Endothelial cell of umbilical vein (primary cell): ENCODE data around the gene DTX3.
"Not testable (repeated sequence)": the region's sequence is repeated elsewhere in the genome, so short reads cannot be mapped to it uniquely, and the experiment has no call there.

Experiments used
- EZH2 ChIP-seq: IDR thresholded peaks from 2 replicates; pipeline ENCODE4 v1.6.1; 2012; ENCODE audit warnings: borderline replicate concordance, low read depth, mild to moderate bottlenecking, moderate library complexity, low read length, inconsistent platforms; ENCODE audit not compliant: severe bottlenecking
- JUN ChIP-seq: IDR thresholded peaks from 2 replicates; pipeline ENCODE4 v1.6.1; 2011; ENCODE audit warnings: borderline replicate concordance, low read depth; ENCODE audit not compliant: insufficient read length, insufficient read depth
- POLR2A ChIP-seq: IDR thresholded peaks from 2 replicates; pipeline ENCODE4 v1.6.1; 2012; ENCODE audit warnings: low read depth, mild to moderate bottlenecking, control low read depth, low read length
- POLR2AphosphoS5 ChIP-seq: IDR thresholded peaks from 2 replicates; pipeline ENCODE4 v1.6.1; 2012; ENCODE audit warnings: low read depth, mild to moderate bottlenecking, control low read depth, low read length, moderate library complexity; ENCODE audit not compliant: insufficient read depth
- TF ChIP-seq, protein P1 (sequence below): IDR thresholded peaks from 2 replicates; pipeline ENCODE4 v1.6.1; 2011; ENCODE audit not compliant: insufficient read depth, insufficient read length
- TF ChIP-seq, protein P2 (sequence below), 2 donors: IDR thresholded peaks; 1 replicate in 1 of 2; 2 replicates in 1 of 2; pipeline ENCODE4 v1.5.1; 2011; ENCODE audit warnings: low read length in 2 of 2, mild to moderate bottlenecking in 2 of 2, moderate library complexity in 2 of 2, control low read depth in 1 of 2, inconsistent platforms in 1 of 2, low read depth in 1 of 2; ENCODE audit not compliant: insufficient read depth in 1 of 2; ENCODE audit errors: extremely low read depth in 1 of 2

DNA sequence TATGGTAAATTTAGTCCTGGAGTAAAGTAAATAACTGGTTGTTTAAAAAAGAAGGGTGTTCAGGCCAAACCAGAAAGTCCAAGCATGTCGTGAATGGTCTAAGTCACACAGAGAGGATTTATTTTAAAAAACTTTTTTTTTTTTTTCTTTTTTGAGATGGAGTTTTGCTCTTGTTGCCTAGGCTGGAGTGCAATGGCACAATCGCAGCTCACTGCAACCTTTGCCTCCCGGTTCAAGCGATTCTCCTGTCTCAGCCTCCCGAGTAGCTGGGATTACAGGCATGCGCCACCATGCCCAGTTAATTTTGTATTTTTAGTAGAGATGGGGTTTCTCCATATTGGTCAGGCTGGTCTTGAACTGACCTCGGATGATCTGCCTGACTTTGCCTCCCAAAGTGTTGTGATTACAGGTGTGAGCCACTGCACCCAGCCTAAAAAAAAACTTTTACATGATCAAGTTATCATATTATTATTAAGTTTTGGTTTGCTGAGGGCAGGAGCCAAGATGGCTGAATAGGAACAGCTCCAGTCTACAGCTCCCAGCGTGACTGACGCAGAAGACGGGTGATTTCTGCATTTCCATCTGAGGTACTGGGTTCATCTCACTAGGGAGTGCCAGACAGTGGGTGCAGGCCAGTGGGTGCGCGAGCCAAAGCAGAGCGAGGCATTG is 41.5 kb downstream of the DTX3 start:
- TF ChIP-seq, protein P1, sequence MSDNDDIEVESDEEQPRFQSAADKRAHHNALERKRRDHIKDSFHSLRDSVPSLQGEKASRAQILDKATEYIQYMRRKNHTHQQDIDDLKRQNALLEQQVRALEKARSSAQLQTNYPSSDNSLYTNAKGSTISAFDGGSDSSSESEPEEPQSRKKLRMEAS, result not testable (repeated sequence)
- TF ChIP-seq, protein P2, sequence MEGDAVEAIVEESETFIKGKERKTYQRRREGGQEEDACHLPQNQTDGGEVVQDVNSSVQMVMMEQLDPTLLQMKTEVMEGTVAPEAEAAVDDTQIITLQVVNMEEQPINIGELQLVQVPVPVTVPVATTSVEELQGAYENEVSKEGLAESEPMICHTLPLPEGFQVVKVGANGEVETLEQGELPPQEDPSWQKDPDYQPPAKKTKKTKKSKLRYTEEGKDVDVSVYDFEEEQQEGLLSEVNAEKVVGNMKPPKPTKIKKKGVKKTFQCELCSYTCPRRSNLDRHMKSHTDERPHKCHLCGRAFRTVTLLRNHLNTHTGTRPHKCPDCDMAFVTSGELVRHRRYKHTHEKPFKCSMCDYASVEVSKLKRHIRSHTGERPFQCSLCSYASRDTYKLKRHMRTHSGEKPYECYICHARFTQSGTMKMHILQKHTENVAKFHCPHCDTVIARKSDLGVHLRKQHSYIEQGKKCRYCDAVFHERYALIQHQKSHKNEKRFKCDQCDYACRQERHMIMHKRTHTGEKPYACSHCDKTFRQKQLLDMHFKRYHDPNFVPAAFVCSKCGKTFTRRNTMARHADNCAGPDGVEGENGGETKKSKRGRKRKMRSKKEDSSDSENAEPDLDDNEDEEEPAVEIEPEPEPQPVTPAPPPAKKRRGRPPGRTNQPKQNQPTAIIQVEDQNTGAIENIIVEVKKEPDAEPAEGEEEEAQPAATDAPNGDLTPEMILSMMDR (IDR thresholded peaks at IDR 0.05; ENCODE audit: extremely low read depth in 1 of 2, insufficient read depth in 1 of 2, low read depth in 1 of 2, low read length in 2 of 2), result not testable (repeated sequence)
- TF ChIP-seq POLR2A, EZH2, POLR2AphosphoS5, JUN: not testable (repeated sequence)
